Glutamatergic neuron (in vitro differentiated cells): ENCODE data around the gene SLC6A16. TPM values are rescaled to one million over a fixed set of nuclear protein-coding genes. Genes with fewer than 3 reads are reported as not detected.

ENCODE experiments used
- DNase-seq: peaks from one replicate; pipeline ENCODE4 v3.0.0; 2022
- H3K27ac Mint-ChIP-seq: one replicate; pipeline ENCODE4 v1.8.0; 2020; ENCODE audit warnings: mild to moderate bottlenecking, mixed read lengths, inconsistent platforms; ENCODE audit not compliant: unreplicated experiment
- H3K27me3 Mint-ChIP-seq: one replicate; pipeline ENCODE4 v1.8.0; 2020; ENCODE audit warnings: mild to moderate bottlenecking, moderate library complexity, mixed read lengths, inconsistent platforms; ENCODE audit not compliant: unreplicated experiment
- H3K36me3 Mint-ChIP-seq: one replicate; pipeline ENCODE4 v1.8.0; 2020; ENCODE audit warnings: mild to moderate bottlenecking, mixed read lengths, inconsistent platforms; ENCODE audit not compliant: unreplicated experiment
- H3K4me1 Mint-ChIP-seq: one replicate; pipeline ENCODE4 v1.8.0; 2020; ENCODE audit warnings: mild to moderate bottlenecking, low read depth, mixed read lengths, inconsistent platforms; ENCODE audit not compliant: unreplicated experiment
- H3K4me3 Mint-ChIP-seq: one replicate; pipeline ENCODE4 v1.8.0; 2020; ENCODE audit warnings: mild to moderate bottlenecking, mixed read lengths, inconsistent platforms; ENCODE audit not compliant: unreplicated experiment
- H3K9me3 Mint-ChIP-seq: one replicate; pipeline ENCODE4 v1.8.0; 2020; ENCODE audit warnings: mild to moderate bottlenecking, moderate library complexity, mixed read lengths, inconsistent platforms; ENCODE audit not compliant: unreplicated experiment
- microRNA-seq: library from miRNA; unstranded; fragments of <30 nt; microRNA quantifications from one replicate; pipeline ENCODE4, GENCODE V29; 2020; ENCODE audit not compliant: unreplicated experiment
- total RNA-seq: library from RNA; stranded (reverse); fragmentation: NEBNext Ultra II Directional; extraction: Animal tissue kit (Norgen Biotek cat#: 25700); gene quantifications from one replicate; pipeline ENCODE4 v1.2.1, GENCODE V29; 2021; ENCODE audit not compliant: unreplicated experiment
- TF ChIP-seq, protein P1 (sequence below): fragments of 200-600 bp; sonication (generic); IDR thresholded peaks from one replicate; pipeline ENCODE4 v1.5.0; 2021; ENCODE audit not compliant: partially characterized antibody, unreplicated experiment

SLC6A16 gene
- total RNA-seq, 1 donor from 2014 or later = 6.6 TPM

- Mint-ChIP-seq H3K9me3 (peaks cover 3% of the 10 kb centered on the region), H3K4me1 (no peaks in the 10 kb centered on the region), H3K27ac (no peak overlapping the region), H3K27me3 (no peaks in the 10 kb centered on the region), H3K4me3 (no peak overlapping the region), H3K36me3 (no peaks in the 10 kb centered on the region)
- no peak for DNase-seq
- TF ChIP-seq, protein P1, sequence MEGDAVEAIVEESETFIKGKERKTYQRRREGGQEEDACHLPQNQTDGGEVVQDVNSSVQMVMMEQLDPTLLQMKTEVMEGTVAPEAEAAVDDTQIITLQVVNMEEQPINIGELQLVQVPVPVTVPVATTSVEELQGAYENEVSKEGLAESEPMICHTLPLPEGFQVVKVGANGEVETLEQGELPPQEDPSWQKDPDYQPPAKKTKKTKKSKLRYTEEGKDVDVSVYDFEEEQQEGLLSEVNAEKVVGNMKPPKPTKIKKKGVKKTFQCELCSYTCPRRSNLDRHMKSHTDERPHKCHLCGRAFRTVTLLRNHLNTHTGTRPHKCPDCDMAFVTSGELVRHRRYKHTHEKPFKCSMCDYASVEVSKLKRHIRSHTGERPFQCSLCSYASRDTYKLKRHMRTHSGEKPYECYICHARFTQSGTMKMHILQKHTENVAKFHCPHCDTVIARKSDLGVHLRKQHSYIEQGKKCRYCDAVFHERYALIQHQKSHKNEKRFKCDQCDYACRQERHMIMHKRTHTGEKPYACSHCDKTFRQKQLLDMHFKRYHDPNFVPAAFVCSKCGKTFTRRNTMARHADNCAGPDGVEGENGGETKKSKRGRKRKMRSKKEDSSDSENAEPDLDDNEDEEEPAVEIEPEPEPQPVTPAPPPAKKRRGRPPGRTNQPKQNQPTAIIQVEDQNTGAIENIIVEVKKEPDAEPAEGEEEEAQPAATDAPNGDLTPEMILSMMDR = no peak
Observed at GRCh38 chr19:49241769-49242168, 83.2 kb downstream of the SLC6A16 start.

Small RNA genes within 50 kb of the gene (microRNA-seq; reads per million reads assigned to microRNA genes)
- gene MIR4324 = not detected

Other genes with a start within 250 kb of the SLC6A16 start
- 300 TPM for gene SNRNP70, start 239.7 kb downstream of the SLC6A16 start, total RNA-seq
- gene LIN7B, start 210.8 kb downstream of the SLC6A16 start, total RNA-seq = 32.6 TPM
- 3.2 TPM for gene C19orf73, start 206.0 kb downstream of the SLC6A16 start, total RNA-seq
- gene PPFIA3, start 205.6 kb downstream of the SLC6A16 start, total RNA-seq = 104 TPM
- gene HRC, start 169.8 kb downstream of the SLC6A16 start, total RNA-seq = 26.6 TPM
- gene TRPM4, start 167.4 kb downstream of the SLC6A16 start, total RNA-seq = 54.1 TPM
- gene CD37, start 10.2 kb upstream of the SLC6A16 start, total RNA-seq = not detected
- gene TEAD2, start 37.2 kb upstream of the SLC6A16 start, total RNA-seq = 140 TPM
- gene DKKL1, start 38.7 kb upstream of the SLC6A16 start, total RNA-seq = 2.8 TPM
- 0.49 TPM for gene KASH5, start 63.1 kb upstream of the SLC6A16 start, total RNA-seq
- gene PTH2, start 98.2 kb upstream of the SLC6A16 start, total RNA-seq = 2.5 TPM
- 0.88 TPM for gene GFY, start 100.2 kb upstream of the SLC6A16 start, total RNA-seq
- gene SLC17A7, start 116.3 kb upstream of the SLC6A16 start, total RNA-seq = 188 TPM
- 104 TPM for gene PIH1D1, start 126.6 kb upstream of the SLC6A16 start, total RNA-seq
- 28.6 TPM for gene ALDH16A1, start 128.0 kb upstream of the SLC6A16 start, total RNA-seq
- gene FLT3LG, start 149.0 kb upstream of the SLC6A16 start, total RNA-seq = 13.1 TPM
- gene RPL13A, start 162.4 kb upstream of the SLC6A16 start, total RNA-seq = 1,648 TPM
- 1,862 TPM for gene RPS11, start 171.2 kb upstream of the SLC6A16 start, total RNA-seq
- gene FCGRT, start 187.5 kb upstream of the SLC6A16 start, total RNA-seq = 8.9 TPM
- gene RCN3, start 202.8 kb upstream of the SLC6A16 start, total RNA-seq = 2.5 TPM